ENCODE data around the gene BPIFA3.
"Not testable (repeated sequence)": the region's sequence is repeated elsewhere in the genome, so short reads cannot be mapped to it uniquely, and the experiment has no call there.

Gene BPIFA3

DNA sequence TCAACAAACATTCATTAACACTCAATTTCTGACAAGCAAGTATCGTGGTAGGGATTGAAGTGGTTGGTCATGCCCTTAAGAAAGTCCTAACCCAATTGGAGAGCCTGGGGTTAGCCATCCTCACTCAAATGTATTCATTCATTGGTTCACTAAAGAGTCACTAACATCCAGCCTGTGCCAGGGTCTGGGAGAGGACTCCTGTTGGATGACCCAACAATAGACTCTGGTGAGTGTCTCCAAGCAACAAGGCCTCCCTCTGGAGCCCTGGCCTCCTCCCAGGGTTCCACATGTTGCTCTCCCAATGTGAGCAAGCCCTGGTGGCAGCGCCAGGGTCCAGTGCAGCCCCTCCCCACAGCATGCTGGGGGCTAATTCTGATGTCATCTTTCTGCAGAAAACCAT is at the start of gene BPIFA3:
BPIFA3 (plus strand) TSS at position 301 of the 400 bp plus-strand sequence. CDS start 185 bp downstream, outside the sequence.
- DNase-seq: no peak

DNA sequence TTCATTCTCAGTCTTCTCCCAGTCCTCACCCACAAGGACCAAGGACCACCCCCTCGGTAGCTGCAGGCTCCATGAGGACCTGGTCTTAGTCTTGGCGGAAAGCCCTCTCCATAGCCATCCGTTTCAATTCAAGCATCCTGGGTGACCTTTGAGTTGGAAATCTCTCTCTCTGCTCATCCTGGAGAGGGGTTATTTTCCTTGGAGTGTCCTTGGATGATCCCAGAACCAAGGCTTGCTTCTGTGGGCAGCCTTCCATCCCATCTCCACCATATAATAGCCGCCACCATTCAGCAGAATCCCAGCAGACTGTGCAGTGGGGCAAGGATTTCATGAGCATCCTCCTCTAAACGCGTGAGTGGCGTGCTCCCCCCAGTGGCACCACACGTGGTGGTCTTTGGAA is 49.3 kb upstream of the BPIFA3 start, which contains the start of gene BPIFA2:
BPIFA2 (plus strand) TSS at position 301 of the 400 bp plus-strand sequence. CDS start 987 bp downstream, outside the sequence.
- DNase-seq: no peak

DNA sequence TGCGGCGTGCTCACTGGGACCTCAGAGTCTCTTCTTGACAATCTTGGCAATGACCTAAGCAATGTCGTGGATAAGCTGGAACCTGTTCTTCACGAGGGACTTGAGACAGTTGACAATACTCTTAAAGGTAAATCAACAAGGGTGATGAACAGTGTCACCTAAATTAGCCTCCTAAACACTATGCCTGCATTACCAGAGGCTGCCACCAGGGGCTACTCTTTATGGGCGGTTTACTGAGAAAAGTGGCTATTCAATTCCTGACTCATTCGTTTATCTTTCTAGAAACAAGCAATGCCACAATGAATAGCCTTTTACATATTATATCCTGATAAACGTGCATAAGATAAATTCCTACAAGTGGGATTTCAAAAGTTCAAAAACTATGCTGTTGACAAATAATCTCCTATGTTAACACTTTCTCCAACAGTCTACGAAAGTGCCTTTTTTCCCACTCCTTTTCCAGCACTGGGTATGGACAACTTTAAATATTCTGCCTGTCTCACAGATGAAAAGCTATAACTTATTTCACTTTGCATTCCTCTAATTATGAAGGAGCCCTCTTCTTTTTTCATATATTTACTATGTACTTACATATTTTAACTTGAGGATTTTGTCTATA is 47.9 kb upstream of the BPIFA3 start:
- DNase-seq: no peak

DNA sequence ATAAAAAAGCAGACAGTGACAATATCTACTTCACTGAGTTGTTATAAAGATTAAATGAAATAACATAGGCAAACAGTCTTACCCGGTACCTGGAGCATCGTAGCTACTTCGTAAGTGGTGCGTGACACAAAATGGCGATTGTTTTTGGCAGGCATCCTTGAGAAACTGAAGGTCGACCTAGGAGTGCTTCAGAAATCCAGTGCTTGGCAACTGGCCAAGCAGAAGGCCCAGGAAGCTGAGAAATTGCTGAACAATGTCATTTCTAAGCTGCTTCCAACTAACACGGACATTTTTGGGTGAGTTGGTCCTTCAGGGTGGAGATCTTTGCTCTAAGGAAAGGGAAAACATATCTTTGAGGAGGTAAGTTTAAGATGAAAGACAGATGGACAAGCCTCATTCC is 44.4 kb upstream of the BPIFA3 start:
- no peak for DNase-seq

DNA sequence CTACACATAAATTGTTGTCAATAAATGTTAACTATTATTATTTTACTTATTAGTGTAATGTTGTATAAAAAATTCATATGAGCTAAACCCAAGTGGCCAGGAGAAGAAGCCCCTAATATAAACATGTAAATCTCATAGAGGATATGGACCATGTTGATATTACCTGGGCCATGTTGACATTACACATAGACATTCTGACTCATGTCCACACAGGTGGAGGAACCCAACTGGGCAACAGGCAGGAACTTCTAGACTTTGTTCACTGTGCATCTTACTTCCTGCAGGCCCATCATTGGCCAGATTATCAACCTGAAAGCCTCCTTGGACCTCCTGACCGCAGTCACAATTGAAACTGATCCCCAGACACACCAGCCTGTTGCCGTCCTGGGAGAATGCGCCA is 42.0 kb upstream of the BPIFA3 start:
- no peak for DNase-seq

DNA sequence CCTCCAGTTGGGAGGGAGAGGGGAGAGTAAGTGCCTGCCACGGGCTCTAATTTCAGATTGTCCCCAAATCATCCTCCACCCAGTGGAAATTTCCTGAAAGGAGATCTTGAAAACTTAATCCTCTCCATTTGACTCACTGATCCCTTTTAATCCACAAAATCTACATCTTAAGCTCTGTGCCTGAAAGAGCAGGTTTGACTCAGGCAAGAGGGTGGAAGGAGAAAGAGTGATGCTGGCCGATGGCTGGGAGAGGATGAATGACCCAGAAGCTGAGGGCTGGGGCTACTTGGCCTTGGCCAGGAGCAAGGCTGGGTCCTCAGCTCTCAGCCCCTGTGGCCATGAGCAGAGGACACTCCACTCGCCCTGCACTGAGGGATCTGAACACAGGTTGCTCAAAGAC is 41.1 kb upstream of the BPIFA3 start:
- no peak for DNase-seq

DNA sequence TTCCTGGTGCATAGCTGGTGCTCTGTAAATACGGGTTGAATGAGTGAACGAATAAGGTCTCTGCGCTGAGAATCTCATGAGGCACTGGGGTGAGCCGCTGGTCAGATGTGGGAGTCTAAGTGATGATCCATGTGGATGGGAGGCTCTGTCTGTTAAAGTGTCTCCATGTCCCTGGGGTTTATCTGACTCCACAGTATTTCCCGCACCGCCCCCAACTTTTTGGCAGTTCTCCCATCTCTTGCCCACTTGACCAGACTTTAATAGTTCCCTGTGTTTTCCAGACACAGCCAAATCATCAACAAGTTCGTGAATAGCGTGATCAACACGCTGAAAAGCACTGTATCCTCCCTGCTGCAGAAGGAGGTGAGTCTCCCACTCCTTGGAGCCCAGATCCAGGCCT is 39.3 kb upstream of the BPIFA3 start:
- no peak for DNase-seq

DNA sequence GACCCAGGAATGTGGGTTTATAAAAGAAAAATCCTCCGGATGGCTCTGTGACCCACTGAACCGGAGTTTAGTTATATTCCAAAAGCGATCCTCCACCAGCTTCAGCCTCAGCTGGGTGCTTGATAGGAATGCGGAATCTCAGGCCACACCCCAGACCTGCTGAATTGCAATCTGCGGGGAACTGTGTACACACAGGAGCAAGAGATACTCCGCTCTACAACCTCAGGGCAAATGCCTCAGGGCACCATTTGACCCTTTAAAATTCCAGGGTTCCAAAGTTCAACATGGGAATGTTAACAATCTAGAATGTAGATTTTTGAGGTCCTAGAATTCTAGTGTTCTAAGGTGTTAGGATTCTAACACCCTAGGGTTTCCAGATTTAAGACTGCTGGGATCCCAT is 38.4 kb upstream of the BPIFA3 start:
- DNase-seq: no peak

DNA sequence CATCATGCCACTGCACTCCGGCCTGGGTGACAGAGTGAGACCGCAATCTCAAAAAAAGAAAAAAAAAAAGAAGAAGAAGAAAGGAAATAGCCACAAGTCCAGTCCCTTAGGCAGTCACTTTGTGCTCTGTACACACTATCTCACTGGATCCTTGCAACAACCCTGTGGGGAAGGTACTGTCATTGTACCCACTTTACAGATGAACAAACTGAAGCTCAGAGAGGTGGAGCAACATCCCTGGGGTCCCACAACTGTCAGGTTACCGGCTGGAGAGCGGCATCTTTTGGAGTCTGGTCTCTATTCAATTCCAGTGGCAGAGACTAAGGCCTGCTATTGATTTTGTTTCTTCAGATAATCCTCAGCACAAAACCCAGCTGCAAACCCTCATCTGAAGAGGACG is 37.0 kb upstream of the BPIFA3 start:
- DNase-seq: no peak

DNA sequence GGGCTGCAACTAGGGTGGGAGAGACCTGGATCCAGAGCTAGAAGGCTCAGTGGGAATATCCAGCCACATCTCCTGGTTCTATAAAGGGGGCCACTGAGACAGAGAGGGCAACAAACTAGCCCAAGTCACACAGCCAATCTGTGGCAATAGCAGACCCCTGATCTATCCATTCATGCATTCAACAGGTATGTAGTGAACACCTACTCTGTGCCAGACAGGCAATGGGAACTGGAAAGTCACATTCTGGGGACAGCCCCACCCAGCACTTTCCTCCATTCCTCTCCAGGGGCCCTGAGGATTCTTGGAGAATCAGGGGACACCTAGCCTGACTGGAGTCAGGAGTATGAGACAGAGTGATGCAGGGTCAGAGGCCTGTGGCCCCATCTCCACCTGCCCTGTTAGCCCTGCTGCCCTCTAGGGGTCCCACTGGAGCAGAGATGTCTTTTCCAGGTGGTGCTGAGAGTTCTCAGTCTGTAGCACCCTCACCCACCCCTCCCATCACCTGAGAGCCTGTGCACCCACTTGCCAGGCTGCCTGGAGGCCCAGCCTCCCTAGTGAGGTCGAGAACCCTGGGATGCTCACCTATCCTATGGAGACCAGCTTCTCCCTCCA is 35.6 kb upstream of the BPIFA3 start:
- no peak for DNase-seq

DNA sequence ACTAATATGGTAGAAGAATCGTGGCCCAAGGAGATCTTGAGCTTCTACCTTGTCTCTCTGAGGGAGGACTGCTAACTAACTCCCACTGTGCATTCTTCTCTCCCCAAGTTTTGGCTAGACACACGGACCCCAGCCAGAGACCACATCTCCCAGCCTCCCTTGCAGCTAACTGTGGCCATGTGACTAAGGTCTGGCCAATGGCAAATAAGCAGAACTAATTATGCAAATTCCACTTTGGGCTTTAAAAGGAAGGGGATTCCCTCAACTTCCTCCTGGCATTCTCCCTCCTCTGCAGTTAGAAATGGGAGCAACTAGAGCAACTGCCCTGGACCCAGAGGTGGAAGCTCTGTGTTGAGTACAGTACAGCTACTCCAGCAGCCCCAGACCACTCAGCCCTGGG is 33.8 kb upstream of the BPIFA3 start:
- no peak for DNase-seq

DNA sequence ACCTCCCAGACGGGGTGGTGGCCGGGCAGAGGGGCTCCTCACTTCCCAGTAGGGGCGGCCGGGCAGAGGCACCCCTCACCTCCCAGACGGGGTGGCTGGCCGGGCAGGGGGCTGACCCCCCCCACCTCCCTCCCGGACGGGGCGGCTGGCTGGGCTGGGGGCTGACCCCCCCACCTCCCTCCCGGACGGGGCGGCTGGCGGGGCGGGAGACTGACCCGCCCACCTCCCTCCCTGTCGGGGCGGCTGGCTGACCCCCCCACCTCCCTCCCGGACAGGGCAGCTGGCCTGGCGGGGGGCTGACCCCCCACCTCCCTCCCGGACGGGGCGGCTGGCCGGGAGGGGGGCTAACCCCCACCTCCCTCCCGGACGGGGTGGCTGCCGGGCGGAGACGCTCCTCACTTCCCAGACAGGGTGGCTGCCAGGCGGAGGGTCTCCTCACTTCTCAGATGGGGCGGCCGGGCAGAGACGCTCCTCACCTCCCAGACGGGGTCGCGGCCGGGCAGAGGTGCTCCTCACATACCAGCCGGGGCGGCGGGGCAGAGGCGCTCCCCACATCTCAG is 32.0 kb upstream of the BPIFA3 start:
- DNase-seq: not testable (repeated sequence)

DNA sequence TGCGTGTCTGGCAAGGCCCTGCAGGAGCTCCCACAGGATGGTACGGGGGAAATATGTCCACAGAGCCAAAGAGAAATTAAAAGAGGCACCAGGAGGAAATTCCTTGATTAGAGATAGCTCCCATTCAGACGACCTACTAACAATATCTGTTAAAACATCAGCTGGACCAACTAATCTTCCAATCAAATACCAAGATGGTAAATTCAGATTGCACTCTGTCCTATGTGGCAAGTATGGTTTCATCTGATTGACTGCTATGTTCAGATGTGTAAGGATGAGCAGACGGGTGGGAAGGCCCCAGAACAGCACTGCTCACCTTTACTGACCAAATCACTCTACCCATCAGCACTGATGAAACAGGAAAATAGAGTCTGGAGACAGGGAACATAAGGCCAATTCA is 29.7 kb upstream of the BPIFA3 start:
- no peak for DNase-seq

DNA sequence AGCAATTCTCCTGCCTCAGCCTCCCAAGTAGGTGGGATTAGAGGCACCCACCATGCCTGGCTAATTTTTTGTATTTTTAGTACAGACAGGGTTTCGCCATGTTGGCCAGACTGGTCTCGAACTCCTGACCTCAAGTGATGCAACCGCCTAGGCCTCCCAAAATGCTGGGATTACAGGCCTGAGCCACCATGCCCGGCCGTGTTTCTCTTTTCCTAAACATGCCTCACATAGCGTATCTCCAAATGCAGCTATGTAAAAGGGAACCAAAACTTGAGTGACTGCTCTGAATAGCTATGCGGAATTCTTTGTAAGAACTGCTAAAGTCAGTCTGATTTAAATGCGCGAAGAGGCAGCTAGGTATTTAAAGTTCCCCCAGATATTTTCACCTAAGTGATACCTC is 28.7 kb upstream of the BPIFA3 start:
- no peak for DNase-seq

DNA sequence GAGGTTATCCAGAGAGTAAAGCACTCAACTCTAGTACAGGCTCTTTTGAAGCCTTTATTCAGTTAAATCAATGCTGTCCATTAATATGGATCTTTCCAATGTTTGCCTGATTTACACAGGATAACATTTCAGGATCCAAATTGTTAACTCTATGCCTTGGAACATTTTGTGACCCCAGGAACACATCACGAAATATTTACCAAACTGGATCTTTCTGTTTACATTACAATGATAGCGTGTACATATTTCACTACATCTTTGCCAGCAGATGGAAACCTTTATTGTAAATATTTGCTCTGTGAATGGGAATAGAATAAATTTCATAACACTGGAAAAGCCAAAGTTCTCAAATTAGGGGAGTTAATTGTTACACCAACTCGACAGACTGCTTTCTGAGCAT is 25.7 kb upstream of the BPIFA3 start:
- no peak for DNase-seq

DNA sequence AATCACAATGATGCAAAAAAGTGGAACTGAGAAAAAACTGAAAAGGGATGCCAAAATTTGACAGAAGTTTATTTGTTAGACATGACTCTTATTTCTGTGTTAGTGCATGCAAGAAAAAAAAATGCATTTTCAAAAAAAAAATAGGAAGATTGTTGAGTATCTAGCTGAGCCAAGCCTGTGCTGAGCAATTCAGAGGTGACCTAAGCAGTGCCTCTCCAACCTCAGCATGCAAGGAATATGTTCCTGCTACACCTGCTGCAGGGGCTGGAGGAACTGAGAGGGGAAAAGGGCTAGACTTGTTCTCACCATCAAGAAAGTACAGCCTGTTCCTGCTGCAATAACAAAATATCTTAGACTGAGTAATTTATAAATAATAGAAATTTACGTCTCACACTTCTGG is 25.2 kb upstream of the BPIFA3 start:
- no peak for DNase-seq

DNA sequence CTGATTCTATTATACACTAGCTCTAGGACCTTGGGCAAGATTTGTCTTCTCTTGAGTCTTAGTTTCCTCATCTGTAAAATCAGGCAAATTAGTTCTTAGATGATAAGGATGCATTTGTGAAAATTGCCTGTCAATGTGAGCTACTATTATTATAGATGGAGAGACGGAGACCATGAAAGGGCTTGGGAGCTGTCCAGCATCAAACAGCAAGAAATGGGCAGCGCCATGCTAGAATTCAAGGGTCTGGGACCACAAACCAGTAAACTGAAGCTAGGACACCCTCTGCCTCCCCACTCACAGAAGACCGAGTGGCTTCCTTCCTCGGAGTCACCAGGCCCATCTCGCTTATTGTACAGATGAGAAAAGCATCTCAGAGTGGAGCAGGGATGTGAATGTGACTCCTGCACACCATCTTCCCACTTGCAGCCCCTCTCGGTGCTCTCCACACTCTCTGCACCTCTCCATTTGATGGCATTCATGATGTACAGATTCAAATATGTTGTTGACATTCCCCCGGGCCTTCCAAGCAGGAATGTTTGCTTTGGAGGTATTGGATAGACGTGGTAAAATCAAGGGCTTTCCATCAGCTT is 24.1 kb upstream of the BPIFA3 start:
- no peak for DNase-seq

DNA sequence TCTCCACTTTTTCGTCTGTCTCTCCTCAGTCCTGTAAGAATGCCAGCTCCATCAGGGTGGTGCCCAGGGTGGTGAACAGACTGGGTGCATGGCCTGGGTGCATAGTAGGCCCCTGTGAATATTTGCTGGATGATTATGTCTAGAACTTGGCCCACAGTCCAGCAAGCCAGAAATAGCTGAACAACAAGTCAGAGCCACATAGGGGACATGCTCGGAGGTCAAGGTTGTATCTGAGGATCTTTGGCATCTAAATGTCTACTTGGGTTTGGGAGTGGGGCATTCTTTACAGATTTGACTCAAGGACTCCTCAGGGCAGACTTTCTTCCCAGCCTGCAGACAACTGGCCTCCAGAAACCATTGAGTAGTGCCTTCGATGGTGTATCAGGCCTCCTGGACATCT is 18.1 kb upstream of the BPIFA3 start:
- no peak for DNase-seq

DNA sequence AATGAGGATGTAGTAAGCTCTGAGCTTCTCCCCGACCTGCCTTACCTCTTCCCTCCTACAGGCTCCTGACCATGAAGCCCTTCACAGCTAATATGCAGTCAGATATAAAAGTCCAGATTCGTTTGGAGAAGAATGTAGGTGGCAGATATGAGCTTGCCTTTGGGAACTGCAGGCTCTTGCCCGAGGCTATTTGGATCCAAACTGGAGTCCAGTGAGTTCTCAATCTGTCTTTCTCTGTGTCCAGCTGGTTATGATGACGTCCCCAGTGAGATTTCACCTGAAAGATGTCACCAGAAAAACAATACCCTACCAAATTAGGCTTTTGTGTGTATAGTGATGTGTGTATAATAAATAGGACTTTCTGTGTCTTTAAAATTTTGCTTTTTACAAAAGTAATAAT is 14.7 kb upstream of the BPIFA3 start:
- DNase-seq: no peak

DNA sequence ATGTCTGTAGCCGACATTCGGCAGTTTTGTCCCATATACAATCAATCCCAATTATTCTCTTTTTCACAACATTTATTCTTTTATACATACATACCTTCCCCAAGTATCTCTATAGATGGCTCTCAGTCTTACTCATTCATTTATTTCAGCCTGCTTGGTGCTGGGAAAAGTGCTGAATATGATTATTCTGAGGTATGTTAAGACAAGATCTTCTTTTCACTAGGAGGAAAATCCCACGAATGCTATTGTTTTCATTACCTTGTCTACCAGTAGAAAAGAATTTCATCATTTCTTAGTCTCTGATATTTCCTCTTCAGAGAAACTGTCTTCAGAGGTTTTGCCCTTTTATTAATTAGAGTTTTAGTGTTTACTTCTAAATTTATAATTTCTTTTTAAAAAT is 13.7 kb upstream of the BPIFA3 start:
- no peak for DNase-seq

DNA sequence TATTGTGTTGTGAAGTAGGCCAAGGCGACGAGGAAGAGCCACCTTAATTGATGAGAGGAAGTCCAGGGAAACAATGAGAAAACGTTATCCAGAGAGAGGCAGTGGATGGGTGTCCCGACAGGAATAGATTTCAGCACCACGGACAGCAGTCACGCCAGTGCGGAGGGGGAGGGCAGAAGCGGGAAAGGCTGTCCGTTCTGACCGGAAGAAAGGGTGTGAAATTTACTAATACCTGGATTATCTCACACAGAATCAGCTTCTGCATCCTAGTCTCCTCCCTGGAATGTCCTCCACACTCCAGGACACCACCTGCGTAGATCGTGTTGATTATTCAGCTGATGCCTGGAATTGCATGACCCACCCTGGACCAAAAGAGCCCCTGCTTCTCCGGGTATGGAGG is 7.4 kb upstream of the BPIFA3 start:
- no peak for DNase-seq

DNA sequence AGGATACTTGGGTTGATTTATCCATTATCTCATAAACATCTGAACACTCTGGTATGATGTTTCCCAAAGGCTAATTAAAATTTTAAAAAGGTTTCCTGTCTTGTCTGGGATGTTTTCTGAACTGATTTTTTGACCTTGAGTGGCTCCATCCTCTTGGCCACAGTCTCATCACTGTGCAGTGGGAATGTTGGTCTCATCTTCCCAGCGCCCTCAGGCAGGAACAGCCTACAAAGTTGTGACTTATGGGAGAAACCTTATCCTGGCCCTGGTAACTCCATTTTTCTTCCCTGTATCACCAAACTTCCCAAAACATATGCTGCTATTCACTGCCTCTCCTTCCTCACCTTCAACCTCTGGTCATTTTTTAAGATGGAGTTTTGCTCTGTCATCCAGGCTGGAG is 6.8 kb upstream of the BPIFA3 start:
- DNase-seq: no peak

DNA sequence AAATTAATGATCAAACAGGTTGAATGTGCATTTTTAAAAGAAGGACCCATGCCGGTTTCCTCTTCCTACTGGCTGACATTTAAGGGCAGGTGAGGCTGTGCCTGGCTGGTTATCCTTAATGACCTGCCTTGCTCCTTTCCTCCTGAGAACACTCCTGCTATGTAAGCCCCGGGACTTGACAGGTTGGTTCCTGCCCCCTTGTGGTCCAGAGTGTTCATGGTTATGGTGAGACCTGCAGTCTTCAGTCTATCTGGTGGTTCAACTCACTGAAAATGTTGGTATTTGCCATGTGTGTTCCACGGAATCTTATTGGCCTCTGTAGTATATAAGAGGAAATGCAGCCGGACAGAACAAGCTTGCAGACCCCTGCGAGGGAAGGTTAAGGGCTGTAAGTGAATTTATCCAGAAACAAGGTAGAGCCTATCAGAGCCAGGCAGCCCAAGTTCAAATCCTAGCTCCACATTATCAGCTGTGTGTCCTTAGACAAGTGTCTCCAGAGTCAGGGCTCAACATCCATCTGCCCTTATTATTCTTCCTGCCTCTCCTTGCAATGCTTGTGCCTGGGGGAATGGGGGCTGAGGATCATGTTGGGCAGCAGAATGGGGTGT is 5.2 kb upstream of the BPIFA3 start:
- DNase-seq: peak; percentile 69

DNA sequence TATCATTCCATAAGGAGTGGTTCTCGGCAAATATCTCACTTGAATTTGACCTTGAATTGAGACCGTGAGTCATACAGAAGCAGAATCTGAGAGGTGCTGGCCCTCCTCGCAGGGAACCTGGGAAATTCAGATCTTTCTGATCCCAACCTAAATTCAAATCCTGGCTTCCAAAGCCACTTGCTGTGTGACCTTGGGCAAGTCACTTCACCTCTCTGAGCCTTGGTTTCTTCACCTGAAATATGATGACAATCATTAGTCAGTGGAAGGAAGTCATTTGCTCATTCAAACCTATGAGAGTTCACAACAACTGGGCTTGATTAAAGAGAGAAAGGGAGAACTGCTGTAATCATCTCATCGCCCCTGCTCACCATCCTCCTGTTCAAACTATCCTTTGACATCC is 7.2 kb downstream of the BPIFA3 start:
- DNase-seq: no peak
